IMR-90 (cell line): ENCODE results near the gene ZNF396. TPM values are rescaled to one million over a fixed set of nuclear protein-coding genes. Genes with fewer than 3 reads are reported as not detected.

Experiments used
- BHLHE40 ChIP-seq: fragments of 150-350 bp; IDR thresholded peaks from 2 replicates; pipeline ENCODE4 v1.6.1; 2016; ENCODE audit warnings: mild to moderate bottlenecking, low read depth, low read length
- CHD1 ChIP-seq: IDR thresholded peaks from 2 replicates; pipeline ENCODE4 v1.6.1; 2012; ENCODE audit warnings: low read depth, low read length, improper control_type of control experiment
- MAZ ChIP-seq: IDR thresholded peaks from 2 replicates; pipeline ENCODE4 v1.6.1; 2012; ENCODE audit warnings: low read depth, mild to moderate bottlenecking, low read length, improper control_type of control experiment, moderate library complexity, borderline replicate concordance
- MXI1 ChIP-seq: IDR thresholded peaks from 2 replicates; pipeline ENCODE4 v1.6.1; 2012; ENCODE audit warnings: low read depth, mild to moderate bottlenecking, low read length, moderate library complexity, borderline replicate concordance
- RCOR1 ChIP-seq: IDR thresholded peaks from 2 replicates; pipeline ENCODE4 v1.6.1; 2012; ENCODE audit warnings: mild to moderate bottlenecking, low read length, improper control_type of control experiment; ENCODE audit not compliant: insufficient replicate concordance
- polyA plus RNA-seq, 3 experiments: library from polyadenylated mRNA; depleted of rRNA; stranded (reverse); fragments of >200 nt; gene quantifications; 2 replicates each; pipeline ENCODE4 v1.2.3, GENCODE V29; 2012; ENCODE audit warnings: low replicate concordance in 1 of 3
- total RNA-seq: library from RNA; depleted of rRNA; stranded (reverse); fragments of >200 nt; gene quantifications from 2 replicates; pipeline ENCODE4 v1.2.3, GENCODE V29; 2012

ZNF396 gene
- total and polyA plus RNA-seq, 2 of the 4 experiments (the other 2 are of a cell fraction), result 0.26 to 0.54 TPM

DNA sequence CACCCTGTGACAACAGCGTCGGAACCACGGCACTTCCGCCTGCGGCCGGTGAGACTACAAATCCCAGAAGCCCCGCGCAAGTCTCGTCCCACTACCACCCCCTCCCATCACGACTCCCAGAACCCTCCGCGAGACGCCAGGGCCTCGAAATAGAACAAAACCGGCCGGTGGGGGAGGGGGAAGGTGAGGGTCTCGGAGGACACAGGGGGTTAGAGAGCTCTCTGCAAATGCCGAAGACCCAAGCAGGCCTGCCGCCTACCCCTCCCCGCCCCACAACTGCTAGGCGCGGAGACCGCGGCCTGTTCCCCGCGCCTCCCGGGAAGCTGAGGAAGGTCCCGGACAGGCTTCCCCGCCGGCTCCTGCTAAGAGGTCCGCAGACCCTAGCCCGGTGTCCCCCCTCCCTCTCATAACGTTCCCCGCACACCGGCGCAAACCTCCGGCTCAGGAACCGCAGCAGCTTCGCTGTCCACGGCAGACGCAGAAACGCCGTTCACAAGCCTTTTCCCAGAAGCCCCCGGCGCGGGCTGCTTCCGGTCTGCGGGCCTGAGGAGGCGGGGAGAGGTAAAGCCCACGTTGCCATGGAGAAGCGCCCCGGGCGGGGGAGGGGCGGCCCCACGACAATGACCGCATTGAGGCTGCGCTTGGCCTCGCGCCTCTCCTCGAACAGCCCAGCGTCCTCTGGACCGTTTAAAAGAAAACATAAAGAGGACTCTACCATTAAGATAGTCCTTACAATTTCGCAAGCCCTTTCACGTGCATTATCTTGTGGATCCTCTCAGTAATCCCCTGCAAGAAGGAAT, 33.0 kb downstream of the ZNF396 start, which contains the start of gene ZNF24 (continued):
- TF ChIP-seq RCOR1 (no peak), CHD1 (no peak), BHLHE40 (peak; percentile 63; the same call in 1 of the 2 replicates), MXI1 (peak; percentile 66; the same call in 1 of the 2 replicates), MAZ (peak; percentile 91; the same call in 1 of the 2 replicates)
